HUES64 (cell line): ENCODE measurements around the gene TESK2.

ENCODE experiments used
- H3K27ac ChIP-seq: 2 replicates; pipeline ENCODE4 v1.7.0; 2013; ENCODE audit warnings: low read depth, low read length, inconsistent platforms
- H3K27me3 ChIP-seq: 2 replicates; pipeline ENCODE4 v1.6.1; 2013; ENCODE audit warnings: mild to moderate bottlenecking, low read length; ENCODE audit not compliant: insufficient read depth
- H3K36me3 ChIP-seq: 2 replicates; pipeline ENCODE4 v1.6.1; 2013; ENCODE audit warnings: mild to moderate bottlenecking, low read length; ENCODE audit not compliant: insufficient read depth
- H3K4me1 ChIP-seq: 2 replicates; pipeline ENCODE4 v1.6.1; 2013; ENCODE audit warnings: mild to moderate bottlenecking, low read length, moderate library complexity; ENCODE audit not compliant: insufficient read depth
- H3K4me3 ChIP-seq: 2 replicates; pipeline ENCODE4 v1.5.1; 2013; ENCODE audit warnings: mild to moderate bottlenecking, low read length, moderate library complexity
- H3K9ac ChIP-seq: 2 replicates; pipeline ENCODE4 v1.6.1; 2013; ENCODE audit warnings: mild to moderate bottlenecking, low read depth, low read length
- H3K9me3 ChIP-seq: 2 replicates; pipeline ENCODE4 v1.6.1; 2013; ENCODE audit warnings: low read depth, low read length; ENCODE audit not compliant: insufficient read depth
- WGBS: fragments of 150-250, 120-280 bp; methylation state at CpG from one replicate; pipeline ENCODE4 v1.1.7; 2013; ENCODE audit warnings: missing lambda C conversion rate; 5-methylcytosine and 5-hydroxymethylcytosine counted together

TESK2 gene

GRCh38 chr1:45465277-45465676, 25.7 kb downstream of the TESK2 start:
- Histone ChIP-seq H3K4me3 (no peak overlapping the region), H3K27ac (no peak overlapping the region), H3K36me3 (no peaks in the 10 kb centered on the region), H3K9ac (no peak overlapping the region), H3K27me3 (no peaks in the 10 kb centered on the region), H3K9me3 (no peaks in the 10 kb centered on the region), H3K4me1 (no peaks in the 10 kb centered on the region)

- Histone ChIP-seq H3K27me3 (no peaks in the 10 kb centered on the region), H3K36me3 (no peaks in the 10 kb centered on the region), H3K4me1 (peaks cover 17% of the 10 kb centered on the region), H3K9me3 (no peaks in the 10 kb centered on the region), H3K4me3 (no peak overlapping the region), H3K27ac (no peak overlapping the region), H3K9ac (no peak overlapping the region)
- WGBS = 98% methylated on average over 2 of the region's 2 CpGs
Observed at GRCh38 chr1:45458894-45459293, 32.1 kb downstream of the TESK2 start.

DNA sequence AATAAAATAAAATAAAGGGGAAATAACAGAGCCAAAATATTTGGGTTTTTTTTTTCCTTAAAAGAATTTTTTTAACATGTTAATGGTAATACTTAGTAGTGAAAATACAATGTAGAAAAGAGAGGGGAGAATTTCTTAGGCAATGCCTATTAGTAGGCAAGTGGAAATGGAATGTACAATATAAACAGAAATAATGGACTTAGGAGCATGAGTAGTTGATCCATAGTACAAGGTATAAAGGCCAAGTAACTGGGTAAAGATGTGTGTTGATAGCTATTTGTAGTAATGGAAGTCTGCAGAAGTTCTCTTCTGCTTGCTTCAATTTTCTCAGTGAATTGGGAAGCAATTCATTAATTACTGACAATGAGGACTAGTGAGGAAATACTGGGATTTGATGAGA, 34.4 kb downstream of the TESK2 start:
- no peak overlapping the region for H3K4me3 ChIP-seq
- no peaks in the 10 kb centered on the region for H3K27me3 ChIP-seq
- no peaks in the 10 kb centered on the region for H3K9me3 ChIP-seq
- no peak overlapping the region for H3K9ac ChIP-seq
- H3K36me3 ChIP-seq = no peaks in the 10 kb centered on the region
- no peak overlapping the region for H3K27ac ChIP-seq
- H3K4me1 ChIP-seq = peaks cover 17% of the 10 kb centered on the region

GRCh38 chr1:45455162-45455561, 35.8 kb downstream of the TESK2 start:
- no peaks in the 10 kb centered on the region for H3K9me3 ChIP-seq
- H3K27ac ChIP-seq = peak overlapping the region; percentile 45; the same call in 1 of the 2 replicates
- H3K4me3 ChIP-seq = no peak overlapping the region
- H3K9ac ChIP-seq = no peak overlapping the region
- 52% methylated on average over 4 of the region's 4 CpGs for WGBS
- H3K27me3 ChIP-seq = no peaks in the 10 kb centered on the region
- peaks cover 17% of the 10 kb centered on the region for H3K4me1 ChIP-seq
- H3K36me3 ChIP-seq = no peaks in the 10 kb centered on the region

GRCh38 chr1:45454464-45454863, 36.5 kb downstream of the TESK2 start:
- 93% methylated on average over 3 of the region's 4 CpGs for WGBS
- H3K4me3 ChIP-seq = no peak overlapping the region
- peaks cover 17% of the 10 kb centered on the region for H3K4me1 ChIP-seq
- no peaks in the 10 kb centered on the region for H3K27me3 ChIP-seq
- no peak overlapping the region for H3K27ac ChIP-seq
- H3K9ac ChIP-seq = no peak overlapping the region
- no peaks in the 10 kb centered on the region for H3K36me3 ChIP-seq
- H3K9me3 ChIP-seq = no peaks in the 10 kb centered on the region

GRCh38 chr1:45452503-45452902, 38.5 kb downstream of the TESK2 start:
- Histone ChIP-seq H3K9me3 (no peaks in the 10 kb centered on the region), H3K4me1 (peaks cover 17% of the 10 kb centered on the region), H3K27ac (peak overlapping the region; percentile 54; the same call in 1 of the 2 replicates), H3K4me3 (no peak overlapping the region), H3K9ac (no peak overlapping the region), H3K36me3 (no peaks in the 10 kb centered on the region), H3K27me3 (no peaks in the 10 kb centered on the region)
- 85% methylated on average over 3 of the region's 3 CpGs for WGBS

DNA sequence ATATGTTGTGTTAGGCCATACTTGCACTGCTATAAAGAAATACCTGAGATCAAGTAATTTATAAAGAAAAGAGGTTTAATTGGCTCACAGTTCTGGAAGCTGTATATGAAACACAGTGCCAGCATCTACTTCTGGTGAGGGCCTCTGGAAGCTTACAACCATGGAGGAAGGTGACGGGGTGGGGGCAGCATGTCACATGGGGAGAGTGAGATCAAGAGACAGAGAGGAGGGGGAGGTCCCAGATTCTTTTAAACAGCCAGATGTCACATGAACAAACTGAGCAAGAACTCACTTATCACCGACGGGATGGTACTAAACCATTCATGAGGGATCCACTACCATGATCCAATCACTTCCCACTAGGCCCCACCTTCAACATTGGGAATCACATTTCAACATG, 42.6 kb downstream of the TESK2 start:
- WGBS = 90% methylated on average over 3 of the region's 3 CpGs
- no peaks in the 10 kb centered on the region for H3K36me3 ChIP-seq

DNA sequence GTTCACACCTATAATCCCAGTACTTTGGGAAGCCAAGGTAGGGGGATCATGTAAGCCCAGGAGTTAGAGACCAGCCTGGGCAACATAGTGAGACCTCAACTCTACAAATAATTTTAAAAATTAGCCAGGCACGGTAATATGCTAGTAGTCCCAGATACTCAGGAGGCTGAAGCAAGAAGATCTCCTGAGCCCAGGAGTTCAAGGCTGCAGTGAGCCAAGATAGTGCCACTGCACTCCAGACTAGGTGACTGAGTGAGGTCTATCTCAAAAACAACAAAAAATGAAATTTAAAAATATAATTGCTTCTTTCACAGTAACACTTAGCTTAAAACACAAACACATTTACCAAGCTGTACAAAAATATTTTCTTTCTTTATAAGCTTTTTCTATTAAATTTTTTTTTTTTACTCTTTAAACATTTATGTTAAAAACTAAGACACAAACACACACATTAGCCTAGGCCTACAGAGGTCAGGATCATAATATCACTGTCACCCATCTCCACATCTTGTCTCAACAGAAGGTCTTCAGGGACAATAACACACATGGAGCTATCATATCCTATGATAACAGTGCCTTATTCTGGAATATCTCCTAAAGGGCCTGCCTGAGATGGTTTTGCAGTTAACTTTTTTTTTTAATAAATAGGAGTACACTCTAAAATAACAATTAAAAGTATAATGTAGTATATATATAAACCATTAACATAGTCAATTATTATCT, 43.9 kb downstream of the TESK2 start:
- Histone ChIP-seq H3K9ac (no peak overlapping the region), H3K9me3 (no peaks in the 10 kb centered on the region), H3K27ac (no peak overlapping the region), H3K4me1 (no peaks in the 10 kb centered on the region), H3K4me3 (no peak overlapping the region), H3K27me3 (no peaks in the 10 kb centered on the region), H3K36me3 (no peaks in the 10 kb centered on the region)
- WGBS = 92% methylated on average over 1 of the region's 1 CpG

More for the DNA sequence above, 42.6 kb downstream of the TESK2 start:
- Histone ChIP-seq H3K4me3 (no peak overlapping the region), H3K9me3 (no peaks in the 10 kb centered on the region), H3K27ac (no peak overlapping the region), H3K27me3 (no peaks in the 10 kb centered on the region), H3K4me1 (no peaks in the 10 kb centered on the region), H3K9ac (no peak overlapping the region)

- H3K4me1 ChIP-seq = no peaks in the 10 kb centered on the region
- no peaks in the 10 kb centered on the region for H3K9me3 ChIP-seq
- no CpG with 5 or more reads among the region's 1 CpG for WGBS
- H3K36me3 ChIP-seq = no peaks in the 10 kb centered on the region
- no peak overlapping the region for H3K27ac ChIP-seq
- H3K9ac ChIP-seq = no peak overlapping the region
- no peaks in the 10 kb centered on the region for H3K27me3 ChIP-seq
- H3K4me3 ChIP-seq = no peak overlapping the region
Observed at GRCh38 chr1:45446530-45446929, 44.4 kb downstream of the TESK2 start.

- Histone ChIP-seq H3K4me3 (no peak overlapping the region), H3K36me3 (no peaks in the 10 kb centered on the region), H3K9me3 (no peaks in the 10 kb centered on the region), H3K4me1 (no peaks in the 10 kb centered on the region), H3K9ac (no peak overlapping the region), H3K27me3 (no peaks in the 10 kb centered on the region), H3K27ac (no peak overlapping the region)
- 92% methylated on average over 5 of the region's 5 CpGs for WGBS
Observed at GRCh38 chr1:45444609-45445131, 46.3 kb downstream of the TESK2 start.

DNA sequence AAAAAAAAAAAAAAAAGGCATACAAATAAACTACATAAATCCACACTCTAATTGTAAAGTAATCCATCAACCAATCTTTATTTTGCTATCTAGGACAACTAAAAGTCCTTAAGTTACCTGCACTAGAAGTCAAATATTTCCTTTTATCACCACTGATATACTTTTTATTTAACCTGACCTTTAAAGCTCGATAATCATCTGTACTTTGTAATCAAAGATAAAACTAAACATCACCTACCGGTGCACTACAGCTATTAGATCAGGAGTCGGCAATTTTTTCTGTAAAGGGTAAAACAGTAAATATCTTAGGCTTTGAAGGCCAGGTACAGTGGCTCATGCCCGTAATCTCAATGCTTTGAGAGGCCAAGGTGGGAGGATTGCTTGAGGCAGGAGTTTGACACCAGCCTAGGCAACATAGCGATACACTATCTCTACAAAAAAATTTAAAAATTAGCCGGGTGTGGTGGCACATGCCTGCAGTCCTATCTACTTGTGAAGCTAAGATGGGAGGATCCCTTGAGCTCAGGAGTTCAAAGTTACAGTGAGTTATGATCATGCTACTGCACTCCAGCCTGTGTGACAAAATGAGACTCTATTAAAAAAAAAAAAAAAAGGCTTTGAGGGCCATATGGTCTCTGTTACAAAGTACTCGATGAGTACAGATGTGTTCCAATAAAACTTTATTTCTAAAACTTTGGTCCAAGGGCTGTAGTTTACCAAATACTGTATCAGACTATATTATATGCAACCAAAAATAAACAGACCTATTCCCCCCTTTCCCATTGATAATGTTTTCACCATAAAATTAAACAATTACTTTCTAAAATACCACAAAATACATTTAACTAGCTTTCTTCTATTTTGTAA, 47.1 kb downstream of the TESK2 start:
- Histone ChIP-seq H3K27ac (no peak overlapping the region), H3K9ac (no peak overlapping the region), H3K27me3 (no peaks in the 10 kb centered on the region), H3K36me3 (no peaks in the 10 kb centered on the region), H3K4me1 (no peaks in the 10 kb centered on the region), H3K4me3 (no peak overlapping the region), H3K9me3 (no peaks in the 10 kb centered on the region)
- WGBS = 96% methylated on average over 7 of the region's 7 CpGs
